Astrocyte (in vitro differentiated cells and primary cell): ENCODE data around the gene RPL21. TPM values are rescaled to one million over a fixed set of nuclear protein-coding genes. Genes with fewer than 3 reads are reported as not detected.

Experiments
- DNase-seq: peaks from one replicate; pipeline ENCODE4 v3.0.0-alpha.2; 2010; ENCODE audit warnings: low read depth
- FAIRE-seq: peaks from 2 replicates; lab custom pipeline; 2011; peaks lifted over from hg19 to GRCh38; lab: Jason Lieb, UNC
- H2AFZ ChIP-seq: 2 replicates; pipeline ENCODE4 v1.6.0; 2012; ENCODE audit warnings: low read depth, low read length, inconsistent platforms
- H3K27ac ChIP-seq: 2 replicates; pipeline ENCODE4 v1.5.1; 2011; ENCODE audit warnings: low read depth, low read length, inconsistent platforms
- H3K27me3 ChIP-seq: 2 replicates; pipeline ENCODE4 v1.6.0; 2011; ENCODE audit warnings: low read length, inconsistent platforms; ENCODE audit not compliant: insufficient read depth
- H3K36me3 ChIP-seq: 2 replicates; pipeline ENCODE4 v1.5.1; 2011; ENCODE audit warnings: low read length, inconsistent platforms; ENCODE audit not compliant: insufficient read depth
- H3K4me1 ChIP-seq: 2 replicates; pipeline ENCODE4 v1.5.1; 2011; ENCODE audit warnings: low read length, inconsistent platforms; ENCODE audit not compliant: insufficient read depth
- H3K4me2 ChIP-seq: 2 replicates; pipeline ENCODE4 v1.6.0; 2012; ENCODE audit warnings: low read length, inconsistent platforms
- H3K4me3 ChIP-seq: 2 replicates; pipeline ENCODE4 v1.5.1; 2011; ENCODE audit warnings: low read depth, mild to moderate bottlenecking, low read length, inconsistent platforms; ENCODE audit not compliant: insufficient read depth
- H3K79me2 ChIP-seq: 2 replicates; pipeline ENCODE4 v1.6.0; 2012; ENCODE audit warnings: mild to moderate bottlenecking, low read length, inconsistent platforms; ENCODE audit not compliant: insufficient read depth
- H3K9ac ChIP-seq: 2 replicates; pipeline ENCODE4 v1.6.0; 2012; ENCODE audit warnings: mild to moderate bottlenecking, low read length, inconsistent platforms
- H3K9me3 ChIP-seq: 2 replicates; pipeline ENCODE4 v1.5.1; 2012; ENCODE audit warnings: low read depth, mild to moderate bottlenecking, low read length, inconsistent platforms; ENCODE audit not compliant: insufficient read depth
- H4K20me1 ChIP-seq: 2 replicates; pipeline ENCODE4 v1.6.0; 2012; ENCODE audit warnings: low read length, inconsistent platforms; ENCODE audit not compliant: insufficient read depth
- H3K27ac Mint-ChIP-seq: one replicate; pipeline ENCODE4 v1.8.0; 2021; ENCODE audit warnings: mild to moderate bottlenecking, mixed read lengths; ENCODE audit not compliant: unreplicated experiment
- H3K27me3 Mint-ChIP-seq: one replicate; pipeline ENCODE4 v1.8.0; 2021; ENCODE audit warnings: low read depth, mixed read lengths; ENCODE audit not compliant: unreplicated experiment
- H3K36me3 Mint-ChIP-seq: one replicate; pipeline ENCODE4 v1.8.0; 2021; ENCODE audit warnings: low read depth, mixed read lengths; ENCODE audit not compliant: unreplicated experiment
- H3K4me1 Mint-ChIP-seq: one replicate; pipeline ENCODE4 v1.8.0; 2021; ENCODE audit warnings: low read depth, mixed read lengths; ENCODE audit not compliant: unreplicated experiment
- H3K4me3 Mint-ChIP-seq: one replicate; pipeline ENCODE4 v1.8.0; 2021; ENCODE audit warnings: mild to moderate bottlenecking, moderate library complexity, mixed read lengths; ENCODE audit not compliant: unreplicated experiment
- H3K9me3 Mint-ChIP-seq: one replicate; pipeline ENCODE4 v1.8.0; 2021; ENCODE audit warnings: mild to moderate bottlenecking, mixed read lengths; ENCODE audit not compliant: unreplicated experiment
- CTCF ChIP-seq: IDR thresholded peaks from 2 replicates; pipeline ENCODE4 v1.5.1; 2011; ENCODE audit warnings: low read depth, mild to moderate bottlenecking, inconsistent platforms, low read length, moderate library complexity; ENCODE audit not compliant: insufficient read depth
- EZH2 ChIP-seq: IDR thresholded peaks from 2 replicates; pipeline ENCODE4 v1.6.1; 2012; ENCODE audit warnings: mild to moderate bottlenecking, low read length, inconsistent platforms; ENCODE audit not compliant: insufficient read depth
- total RNA-seq: library from RNA; stranded (reverse); gene quantifications from 2 replicates; pipeline ENCODE4 v1.2.1, GENCODE V29; 2021

Gene RPL21
- total RNA-seq, 1 donor from 2014 or later: 728 TPM

- FAIRE-seq (no peak), DNase-seq (no peak)
- Histone ChIP-seq H3K9ac (no peak overlapping the region), H4K20me1 (peaks cover 8% of the 10 kb centered on the region), H3K4me1 (peaks cover 2% of the 10 kb centered on the region), H3K79me2 (no peaks in the 10 kb centered on the region), H2AFZ (no peak overlapping the region), H3K4me3 (no peak overlapping the region), H3K27ac (no peak overlapping the region), H3K27me3 (no peaks in the 10 kb centered on the region), H3K36me3 (no peaks in the 10 kb centered on the region), H3K9me3 (no peaks in the 10 kb centered on the region), H3K4me2 (no peak overlapping the region)
- no peak overlapping the region for H3K4me3 Mint-ChIP-seq
- TF ChIP-seq CTCF (no peak), EZH2 (no peak)
- no peak overlapping the region for H3K27ac Mint-ChIP-seq
- H3K27me3 Mint-ChIP-seq: peaks cover 5% of the 10 kb centered on the region
- H3K36me3 Mint-ChIP-seq: peaks cover 6% of the 10 kb centered on the region
- H3K9me3 Mint-ChIP-seq: no peaks in the 10 kb centered on the region
- H3K4me1 Mint-ChIP-seq: peaks cover 13% of the 10 kb centered on the region
Measured at GRCh38 chr13:27267596-27267995, 16.2 kb downstream of the RPL21 start.

- FAIRE-seq: no peak
- Histone ChIP-seq H4K20me1 (peaks cover 8% of the 10 kb centered on the region), H3K79me2 (no peaks in the 10 kb centered on the region), H3K9ac (no peak overlapping the region), H2AFZ (no peak overlapping the region), H3K27me3 (no peaks in the 10 kb centered on the region), H3K4me3 (no peak overlapping the region), H3K4me2 (no peak overlapping the region), H3K27ac (no peak overlapping the region), H3K4me1 (peaks cover 12% of the 10 kb centered on the region), H3K9me3 (no peaks in the 10 kb centered on the region), H3K36me3 (no peaks in the 10 kb centered on the region)
- no peak for DNase-seq
- Mint-ChIP-seq H3K4me3 (no peak overlapping the region), H3K36me3 (peaks cover 5% of the 10 kb centered on the region), H3K4me1 (peaks cover 4% of the 10 kb centered on the region), H3K27me3 (peaks cover 9% of the 10 kb centered on the region), H3K27ac (no peak overlapping the region), H3K9me3 (no peaks in the 10 kb centered on the region)
- TF ChIP-seq EZH2 (no peak), CTCF (no peak)
Measured at GRCh38 chr13:27269114-27269665, 17.8 kb downstream of the RPL21 start.
